ENCODE results near the gene FBH1.

DNA sequence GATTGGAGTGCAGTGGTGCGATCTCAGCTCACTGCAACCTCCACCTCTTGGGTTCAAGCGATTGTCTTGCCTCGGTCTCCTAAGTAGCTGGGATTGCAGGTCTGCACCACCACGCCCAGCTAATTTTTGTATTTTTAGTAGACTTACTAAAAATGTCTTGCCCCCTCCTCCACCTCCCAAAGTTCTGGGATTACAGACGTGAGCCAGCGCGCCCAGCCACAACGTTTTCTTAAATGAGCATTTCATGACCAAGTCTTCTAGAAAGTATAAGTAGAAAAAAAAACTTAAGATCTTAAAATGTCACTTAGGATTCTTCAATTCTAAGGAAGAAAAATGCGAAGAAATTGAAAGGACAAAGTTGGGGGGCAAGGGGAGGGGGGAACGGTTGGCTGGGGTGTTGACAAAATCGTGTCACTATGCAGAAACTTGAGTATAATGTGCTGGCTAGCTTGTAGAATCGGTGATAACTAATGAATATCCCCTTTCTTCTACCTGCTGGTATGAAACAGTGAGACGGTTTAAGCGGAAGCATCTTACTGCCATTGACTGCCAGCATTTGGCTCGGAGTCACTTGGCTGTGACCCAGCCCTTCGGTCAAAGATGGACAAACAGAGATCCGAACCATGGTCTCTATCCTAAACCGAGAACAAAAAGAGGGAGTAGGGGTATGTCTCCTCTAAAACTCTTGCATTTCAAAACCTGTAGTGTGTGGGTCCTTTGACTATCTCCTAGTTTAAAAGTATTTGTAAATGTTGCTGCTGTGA, 12.7 kb downstream of the FBH1 start:
- TF ChIP-seq, protein P1, sequence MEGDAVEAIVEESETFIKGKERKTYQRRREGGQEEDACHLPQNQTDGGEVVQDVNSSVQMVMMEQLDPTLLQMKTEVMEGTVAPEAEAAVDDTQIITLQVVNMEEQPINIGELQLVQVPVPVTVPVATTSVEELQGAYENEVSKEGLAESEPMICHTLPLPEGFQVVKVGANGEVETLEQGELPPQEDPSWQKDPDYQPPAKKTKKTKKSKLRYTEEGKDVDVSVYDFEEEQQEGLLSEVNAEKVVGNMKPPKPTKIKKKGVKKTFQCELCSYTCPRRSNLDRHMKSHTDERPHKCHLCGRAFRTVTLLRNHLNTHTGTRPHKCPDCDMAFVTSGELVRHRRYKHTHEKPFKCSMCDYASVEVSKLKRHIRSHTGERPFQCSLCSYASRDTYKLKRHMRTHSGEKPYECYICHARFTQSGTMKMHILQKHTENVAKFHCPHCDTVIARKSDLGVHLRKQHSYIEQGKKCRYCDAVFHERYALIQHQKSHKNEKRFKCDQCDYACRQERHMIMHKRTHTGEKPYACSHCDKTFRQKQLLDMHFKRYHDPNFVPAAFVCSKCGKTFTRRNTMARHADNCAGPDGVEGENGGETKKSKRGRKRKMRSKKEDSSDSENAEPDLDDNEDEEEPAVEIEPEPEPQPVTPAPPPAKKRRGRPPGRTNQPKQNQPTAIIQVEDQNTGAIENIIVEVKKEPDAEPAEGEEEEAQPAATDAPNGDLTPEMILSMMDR (conservative IDR thresholded peaks at IDR 0.05 in 1 of 2, IDR thresholded peaks at IDR 0.05 in 1 of 2; ENCODE audit: extremely low read depth in 1 of 2, insufficient read depth in 1 of 2, low read depth in 1 of 2, low read length in 2 of 2): no peak
- no peak for TF ChIP-seq EZH2 (IDR thresholded peaks at IDR 0.05; ENCODE audit: borderline replicate concordance, low read length)
